EH (cell line): ENCODE measurements around the gene MYADM.
"Not testable (repeated sequence)": the region's sequence is repeated elsewhere in the genome, so short reads cannot be mapped to it uniquely, and the experiment has no call there.

Experiments used
- DNase-seq: peaks from one replicate; pipeline ENCODE4 v3.0.0-alpha.2; 2015; ENCODE audit warnings: low read depth

Gene MYADM

GRCh38 chr19:53868892-53869804, 1.5 kb downstream of the MYADM start:
- peak; percentile 96 for DNase-seq

GRCh38 chr19:53869805-53870484, 2.3 kb downstream of the MYADM start:
- DNase-seq: not testable (repeated sequence)

GRCh38 chr19:53870485-53870844, 2.8 kb downstream of the MYADM start:
- no peak for DNase-seq

- no peak for DNase-seq
These were observed 3.8 kb downstream of the MYADM start for GRCh38 chr19:53871454-53871853.

GRCh38 chr19:53872762-53873161, 5.1 kb downstream of the MYADM start:
- no peak for DNase-seq

GRCh38 chr19:53873773-53874605, 6.3 kb downstream of the MYADM start:
- no peak for DNase-seq

GRCh38 chr19:53874606-53874990, 6.9 kb downstream of the MYADM start:
- no peak for DNase-seq

GRCh38 chr19:53875602-53876325, 8.1 kb downstream of the MYADM start:
- DNase-seq: no peak

GRCh38 chr19:53876651-53877224, 9.1 kb downstream of the MYADM start:
- no peak for DNase-seq

GRCh38 chr19:53877361-53877766, 9.7 kb downstream of the MYADM start:
- peak; percentile 44 for DNase-seq

- DNase-seq: peak; percentile 36
These were observed 11.1 kb downstream of the MYADM start for GRCh38 chr19:53878776-53879139.

GRCh38 chr19:53879140-53880081, 11.7 kb downstream of the MYADM start:
- peak; percentile 84 for DNase-seq

GRCh38 chr19:53880711-53881481, 13.2 kb downstream of the MYADM start:
- DNase-seq: no peak

- no peak for DNase-seq
These were observed 14.1 kb downstream of the MYADM start, which contains the start of gene PRKCG for GRCh38 chr19:53881482-53882390. Gene PRKCG (plus strand): TSS chr19:53882197. CDS start chr19:53882495, 298 bp downstream.

- DNase-seq: no peak
These were observed 14.8 kb downstream of the MYADM start for GRCh38 chr19:53882391-53883050.

- no peak for DNase-seq
These were observed 15.6 kb downstream of the MYADM start for GRCh38 chr19:53883231-53883661.

- DNase-seq: no peak
These were observed 16.1 kb downstream of the MYADM start for GRCh38 chr19:53883741-53884140.

GRCh38 chr19:53884256-53884655, 16.6 kb downstream of the MYADM start:
- no peak for DNase-seq
